Renal cortical epithelial cell (primary cell): ENCODE results near the gene IL18RAP. TPM values are rescaled to one million over a fixed set of nuclear protein-coding genes. Genes with fewer than 3 reads are reported as not detected.
A peak's percentile ranks its signal among the peaks of the same experiment; 100 is the strongest.

ENCODE experiments used
- DNase-seq: peaks from one replicate; pipeline ENCODE4 v3.0.0-alpha.2; 2011; ENCODE audit warnings: low read depth
- total RNA-seq: library from RNA; depleted of rRNA; stranded (reverse); fragments of >200 nt; gene quantifications from 2 replicates; pipeline ENCODE4 v1.2.3, GENCODE V29; 2014

IL18RAP gene
- total RNA-seq, 1 donor from 2014 or later: not detected

GRCh38 chr2:102421890-102422759, 835 bp upstream of the IL18RAP start:
- DNase-seq: no peak

DNA sequence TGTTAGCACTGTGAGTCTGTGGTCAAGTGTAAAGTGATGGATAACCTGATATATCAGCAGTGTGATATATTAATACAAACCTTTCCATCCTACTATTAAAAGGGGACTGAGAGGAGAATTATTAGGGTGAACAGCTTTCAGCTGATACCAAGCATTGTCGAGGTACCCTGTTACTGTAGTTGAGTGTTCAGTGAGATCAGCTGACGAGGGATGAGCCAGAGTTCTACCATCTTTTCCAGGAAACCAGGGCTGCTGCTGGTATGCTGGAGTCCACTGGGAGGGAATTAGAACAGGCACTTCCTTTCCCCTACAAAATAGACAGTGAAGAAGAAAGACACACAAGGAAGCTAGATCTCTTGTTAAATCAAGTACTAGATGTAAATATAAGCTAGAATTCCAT, 408 bp downstream of the IL18RAP start:
- DNase-seq: no peak

DNA sequence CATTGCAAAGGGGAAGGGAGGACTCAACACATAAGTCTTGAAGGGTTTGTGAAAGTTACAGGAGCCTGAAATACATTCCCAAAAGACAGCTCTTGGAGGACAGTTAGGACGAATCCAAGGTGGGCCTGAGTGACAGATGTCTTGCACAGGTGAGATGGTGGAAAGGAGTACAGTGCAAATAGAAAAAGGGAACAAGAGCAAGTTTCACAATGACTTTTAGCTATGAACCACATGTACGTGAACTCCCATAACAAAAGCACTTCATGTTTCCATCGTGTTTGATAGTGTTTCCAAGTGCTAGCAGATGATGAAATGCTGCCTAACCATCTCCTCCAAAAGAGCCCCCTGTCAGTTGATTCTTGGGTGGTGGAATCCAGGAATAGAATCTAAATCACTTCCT, 1.8 kb downstream of the IL18RAP start:
- no peak for DNase-seq

DNA sequence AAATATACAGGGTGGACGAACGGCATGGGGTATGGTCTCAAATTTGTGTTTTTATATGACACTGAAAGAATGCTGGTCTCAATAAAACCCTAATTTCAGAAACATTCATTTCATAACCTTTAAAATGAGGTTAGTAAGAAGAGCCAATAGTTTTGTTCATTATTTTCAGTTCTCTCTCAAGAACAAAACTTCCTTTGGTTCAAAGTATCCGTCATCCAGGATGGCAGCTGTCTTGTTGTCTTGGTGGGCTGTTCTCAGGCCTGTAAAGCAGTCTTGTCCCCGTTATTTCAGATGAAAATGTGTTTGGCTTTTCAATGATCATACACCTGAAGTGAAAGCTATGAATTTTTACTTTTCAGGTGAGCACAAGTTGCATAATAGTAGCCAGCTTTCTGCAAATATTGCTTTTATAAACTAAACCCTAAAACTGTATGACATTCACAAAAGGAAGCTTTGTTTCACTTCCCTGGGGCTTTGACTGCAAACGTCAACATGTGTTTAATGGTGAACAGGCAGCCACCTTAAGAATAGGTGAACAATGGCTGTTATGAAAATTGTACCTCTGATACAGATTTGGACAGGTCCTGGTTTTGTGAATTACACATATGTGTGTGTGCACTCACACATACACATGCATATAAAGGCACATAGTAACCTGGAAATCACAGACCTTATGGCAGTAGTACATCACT, 2.6 kb downstream of the IL18RAP start:
- no peak for DNase-seq

DNA sequence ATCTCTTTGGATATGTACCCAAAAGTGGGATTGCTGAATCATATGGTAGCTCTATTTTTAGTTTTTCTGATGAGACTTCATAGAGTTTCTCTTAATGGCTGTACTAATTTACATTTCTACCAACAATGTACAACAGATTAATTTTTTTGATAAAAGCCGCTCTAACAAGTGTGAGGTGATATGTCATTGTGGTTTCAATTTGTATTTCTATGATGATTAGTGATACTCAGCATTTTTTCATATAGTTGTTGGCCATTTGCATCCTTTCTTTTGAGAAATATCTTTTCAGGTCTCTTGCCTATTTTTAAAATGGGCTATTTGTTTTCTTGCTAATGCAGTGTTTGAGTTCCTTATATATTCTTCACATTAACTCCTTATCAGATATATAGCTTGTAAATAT, 4.3 kb downstream of the IL18RAP start:
- DNase-seq: no peak

- no peak for DNase-seq
Measured at GRCh38 chr2:102428573-102428972, 5.6 kb downstream of the IL18RAP start.

GRCh38 chr2:102432386-102432785, 9.4 kb downstream of the IL18RAP start:
- no peak for DNase-seq

GRCh38 chr2:102433973-102434654, 11.2 kb downstream of the IL18RAP start:
- DNase-seq: peak; percentile 33

DNA sequence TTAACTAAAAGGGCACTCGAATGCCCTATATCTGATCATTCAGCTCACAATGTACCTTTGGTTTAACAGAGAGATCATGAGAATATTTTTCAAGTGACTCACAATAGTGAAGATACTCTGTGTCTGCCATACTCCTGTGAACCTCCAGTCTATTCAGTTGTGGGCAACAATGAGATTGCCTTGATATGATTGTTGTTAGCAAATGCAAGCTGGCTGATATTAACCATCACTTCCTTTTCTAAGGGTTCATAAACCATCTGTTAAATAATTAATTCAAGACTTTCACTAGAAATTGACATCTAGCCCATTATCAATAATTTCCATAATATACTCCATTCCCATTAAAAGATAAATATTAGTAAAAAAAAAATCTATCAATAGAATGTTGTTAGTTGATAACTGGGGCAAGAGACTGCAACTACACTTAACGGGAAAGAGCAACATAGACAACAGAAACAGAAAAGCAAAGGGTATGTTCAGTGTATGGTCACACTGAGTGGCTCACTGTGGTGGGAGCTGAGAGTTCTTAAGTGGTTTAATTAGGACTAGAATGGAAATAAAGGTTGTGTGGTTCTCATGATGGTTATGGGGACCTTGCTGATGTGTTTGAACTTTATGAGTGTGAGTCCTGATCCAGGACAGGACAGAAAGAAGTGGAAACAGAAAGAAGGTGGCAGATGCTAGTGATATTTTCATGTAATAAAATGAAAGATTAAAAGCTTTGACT, 11.9 kb downstream of the IL18RAP start:
- DNase-seq: peak; percentile 67

GRCh38 chr2:102435741-102436140, 12.8 kb downstream of the IL18RAP start:
- no peak for DNase-seq

DNA sequence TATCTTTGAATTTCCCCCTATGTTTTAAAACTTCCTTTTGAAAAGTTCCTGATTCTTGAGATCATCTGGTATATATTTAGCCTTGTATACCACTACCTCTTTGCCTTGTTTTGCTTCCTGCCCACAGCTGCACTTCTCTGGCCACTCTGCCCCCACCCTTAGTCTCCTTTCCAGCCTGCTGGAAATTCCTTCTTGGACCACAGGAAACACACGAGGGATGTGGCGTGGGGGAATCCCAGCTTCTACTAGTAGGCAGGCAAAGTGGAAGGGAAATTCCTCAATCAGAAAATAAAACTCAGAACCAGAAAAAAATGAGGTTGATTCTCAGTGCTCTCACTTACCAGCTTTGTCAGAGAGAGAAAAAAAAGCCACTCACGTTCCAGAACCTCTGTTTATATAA, 13.4 kb downstream of the IL18RAP start:
- peak; percentile 79 for DNase-seq

- no peak for DNase-seq
Measured at GRCh38 chr2:102437122-102437521, 14.2 kb downstream of the IL18RAP start.

GRCh38 chr2:102438111-102438510, 15.2 kb downstream of the IL18RAP start:
- DNase-seq: no peak

GRCh38 chr2:102438578-102438977, 15.6 kb downstream of the IL18RAP start:
- DNase-seq: no peak

DNA sequence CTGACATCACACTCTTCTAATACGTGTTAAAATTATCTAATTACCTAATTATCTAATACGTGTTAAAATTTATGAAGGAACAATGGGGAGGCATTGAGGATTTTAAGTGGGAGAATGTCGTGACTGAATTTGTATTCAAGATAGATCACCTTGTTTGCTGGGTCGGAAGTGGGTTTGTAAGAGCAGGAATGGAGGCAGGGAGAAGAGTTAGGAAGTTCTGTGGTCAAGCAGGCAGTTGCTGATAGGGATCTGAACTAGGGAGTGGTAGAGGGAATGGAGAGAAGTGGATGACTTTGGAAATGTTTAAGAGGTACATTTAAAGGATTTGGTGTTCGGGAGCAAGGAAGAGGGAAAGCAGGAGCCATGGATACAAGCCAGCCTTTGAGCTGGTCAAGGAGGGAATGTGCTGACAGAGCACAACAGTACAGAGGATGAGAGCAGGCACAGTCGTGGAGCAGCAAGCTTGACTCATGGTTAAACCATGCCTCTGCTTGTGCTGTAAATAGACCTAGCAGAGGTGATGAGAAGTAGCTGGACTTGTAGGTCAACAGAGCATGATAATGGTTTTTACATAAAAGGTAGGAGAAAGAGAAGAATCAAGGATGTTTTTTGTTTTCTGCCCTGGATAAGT, 16.2 kb downstream of the IL18RAP start:
- DNase-seq: peak; percentile 94

DNA sequence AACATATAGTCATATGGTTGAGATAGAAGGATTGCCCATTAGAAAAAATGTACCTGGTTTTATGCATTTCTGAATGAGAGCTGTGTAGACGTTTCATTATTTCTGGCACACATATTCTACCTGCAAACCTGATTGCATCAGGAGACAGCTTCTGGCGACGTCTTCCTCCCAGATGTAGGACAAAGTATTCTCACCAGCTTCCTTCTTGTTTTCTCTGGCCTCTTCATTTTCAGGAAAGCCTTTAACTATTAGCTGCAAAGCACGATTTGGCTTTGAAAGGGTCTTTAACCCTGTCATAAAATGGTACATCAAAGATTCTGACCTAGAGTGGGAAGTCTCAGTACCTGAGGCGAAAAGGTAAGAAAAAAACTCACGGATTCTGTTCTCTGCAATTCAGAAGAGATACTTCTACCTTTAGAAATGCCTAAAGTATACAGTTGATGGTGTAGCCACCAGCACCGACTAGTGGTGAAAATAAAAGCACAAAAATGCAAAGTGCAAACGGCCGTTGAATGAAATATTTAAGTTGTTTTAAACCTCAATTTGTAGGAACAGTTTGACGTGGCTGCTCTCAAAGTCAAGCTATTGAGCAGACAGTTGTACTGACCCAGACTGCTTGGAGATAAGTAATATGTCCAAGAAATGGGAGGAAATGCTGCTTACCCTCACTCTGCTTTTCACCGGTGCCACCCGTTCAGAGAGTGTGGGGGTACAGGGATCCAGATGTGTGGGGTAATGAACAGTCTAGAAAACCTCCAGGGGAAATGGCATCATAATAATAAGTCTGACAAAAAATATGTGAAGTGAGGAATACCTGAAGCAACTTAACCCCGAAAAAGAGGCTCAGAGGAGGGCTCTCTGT, 20.2 kb downstream of the IL18RAP start:
- peak; percentile 45 for DNase-seq

GRCh38 chr2:102444233-102444632, 21.3 kb downstream of the IL18RAP start:
- no peak for DNase-seq

GRCh38 chr2:102446936-102447335, 24.0 kb downstream of the IL18RAP start:
- no peak for DNase-seq

DNA sequence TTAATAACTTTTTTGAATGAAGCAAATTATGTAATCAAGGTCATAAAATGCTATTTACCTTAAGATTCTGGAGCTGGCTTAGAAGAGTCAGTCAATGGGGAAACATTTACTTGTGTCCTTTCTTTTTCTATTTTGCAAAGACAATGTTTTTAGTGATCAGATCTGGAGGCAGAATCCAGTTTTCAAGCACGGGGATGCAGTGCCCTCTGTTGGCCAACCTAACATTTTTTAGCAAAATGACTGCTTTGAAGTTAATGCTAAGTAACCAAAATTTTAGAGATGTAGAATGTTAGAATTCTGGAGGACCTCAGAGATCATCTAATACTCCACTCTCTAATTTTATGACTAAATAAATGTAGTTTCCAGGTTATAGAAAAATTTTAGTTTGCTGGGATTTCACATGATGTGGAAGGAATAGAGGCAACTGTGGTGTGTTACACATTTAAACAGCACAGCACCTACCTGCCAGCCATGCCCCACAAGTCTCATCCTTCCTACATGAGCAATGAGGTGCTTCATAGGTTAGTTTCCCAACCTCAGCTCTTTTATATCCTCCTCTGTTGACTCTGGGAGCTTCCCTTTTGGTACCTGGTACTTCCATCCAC, 26.5 kb downstream of the IL18RAP start:
- DNase-seq: peak; percentile 38

DNA sequence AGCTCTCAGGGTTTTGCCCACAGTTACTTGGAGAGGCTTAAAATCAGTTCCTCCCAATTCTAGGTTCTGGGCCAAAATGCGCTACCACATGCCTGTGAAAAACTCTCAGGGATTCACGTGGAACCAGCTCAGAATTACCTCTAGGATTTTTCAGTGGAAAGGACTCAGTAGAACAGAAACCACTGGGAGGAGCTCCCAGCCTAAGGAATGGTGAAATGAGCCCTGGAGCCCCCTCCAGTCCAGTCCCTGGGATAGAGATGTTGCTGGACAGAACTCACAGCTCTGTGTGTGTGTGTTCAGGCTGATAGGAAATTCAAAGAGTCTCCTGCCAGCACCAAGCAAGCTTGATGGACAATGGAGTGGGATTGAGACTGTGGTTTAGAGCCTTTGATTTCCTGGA, 29.0 kb downstream of the IL18RAP start:
- no peak for DNase-seq
